SK-N-SH (cell line): ENCODE data around the gene FAM117B. TPM values are rescaled to one million over a fixed set of nuclear protein-coding genes. Genes with fewer than 3 reads are reported as not detected.
"Not testable (repeated sequence)": the region's sequence is repeated elsewhere in the genome, so short reads cannot be mapped to it uniquely, and the experiment has no call there.

Experiments used
- CTCF ChIA-PET: fragments of 300-600, 350-600 bp; formaldehyde crosslinking; extraction: SDS; loops from one replicate; lab custom pipeline; 2021; lab: Yijun Ruan, JAX
- POLR2A ChIA-PET: fragments of 350-600 bp; sonication (Branson Sonifier 250); formaldehyde crosslinking; extraction: SDS; loops from one replicate; lab custom pipeline; 2020; ENCODE audit warnings: antibody characterized with exemption, inconsistent platforms; lab: Yijun Ruan, JAX
- DNase-seq: peaks from one replicate; pipeline ENCODE4 v3.0.0; 2012
- H2AFZ ChIP-seq: fragments of 200-600 bp; sonication (generic); 2 replicates; pipeline ENCODE4 v1.8.1; 2016; ENCODE audit warnings: antibody characterized with exemption, mild to moderate bottlenecking, low read depth
- H3F3A ChIP-seq: fragments of 200-600 bp; sonication (generic); replicated peaks from 2 replicates; pipeline ENCODE3; 2016; ENCODE audit warnings: antibody characterized with exemption, mild to moderate bottlenecking; ENCODE audit not compliant: insufficient read depth
- H3K27ac ChIP-seq, 2 experiments: fragments of 200-500 bp in 1 of 2; fragments of 200-600 bp in 1 of 2; sonication (Bioruptor generic) in 1 of 2; sonication (generic), shearing (Covaris generic) in 1 of 2; 2 replicates each; pipeline versions ENCODE4 v1.5.1 to v1.6.1; 2014 to 2016; ENCODE audit warnings: low read depth in 2 of 2, inconsistent platforms in 1 of 2, low read length in 1 of 2, mild to moderate bottlenecking in 1 of 2, mixed read lengths in 1 of 2
- H3K27me3 ChIP-seq: fragments of 200-600 bp; sonication (generic), shearing (Covaris generic); 2 replicates; pipeline ENCODE4 v1.6.1; 2016; ENCODE audit warnings: mixed run types; ENCODE audit not compliant: insufficient read depth
- H3K36me3 ChIP-seq, 2 experiments: fragments of 200-500 bp in 1 of 2; fragments of 200-600 bp in 1 of 2; sonication (Bioruptor generic) in 1 of 2; sonication (generic) in 1 of 2; replicated peaks in 1 of 2; 2 replicates each; pipeline versions ENCODE3 to v1.5.1; 2014 to 2016; ENCODE audit warnings: low read length in 1 of 2, mild to moderate bottlenecking in 1 of 2; ENCODE audit not compliant: insufficient read depth in 2 of 2, control insufficient read depth in 1 of 2
- H3K4me1 ChIP-seq, 2 experiments: fragments of 200-500 bp in 1 of 2; fragments of 200-600 bp in 1 of 2; sonication (Bioruptor generic) in 1 of 2; sonication (generic), shearing (Covaris generic) in 1 of 2; 2 replicates each; pipeline versions ENCODE4 v1.5.1 to v1.6.1; 2014 to 2016; ENCODE audit warnings: low read depth in 1 of 2, low read length in 1 of 2, mixed run types in 1 of 2; ENCODE audit not compliant: insufficient read depth in 2 of 2, control insufficient read depth in 1 of 2
- H3K4me2 ChIP-seq: fragments of 200-600 bp; sonication (generic), shearing (Covaris generic); 2 replicates; pipeline ENCODE4 v1.6.1; 2017; ENCODE audit warnings: mixed run types
- H3K4me3 ChIP-seq, 2 experiments: fragments of 200-500 bp in 1 of 2; fragments of 200-600 bp in 1 of 2; sonication (Bioruptor generic) in 1 of 2; sonication (generic), shearing (Covaris generic) in 1 of 2; 2 replicates each; pipeline versions ENCODE4 v1.5.1 to v1.8.1; 2014 to 2016; ENCODE audit warnings: low read depth in 2 of 2, inconsistent platforms in 1 of 2, low read length in 1 of 2, mild to moderate bottlenecking in 1 of 2, mixed read lengths in 1 of 2, moderate library complexity in 1 of 2
- H3K79me2 ChIP-seq: fragments of 200-600 bp; sonication (generic); 2 replicates; pipeline ENCODE4 v1.8.1; 2017; ENCODE audit warnings: mild to moderate bottlenecking; ENCODE audit not compliant: insufficient read depth
- H3K9ac ChIP-seq: fragments of 200-600 bp; sonication (generic); 2 replicates; pipeline ENCODE4 v1.6.1; 2017; ENCODE audit warnings: mixed run types
- H3K9me2 ChIP-seq: fragments of 200-600 bp; sonication (generic); 2 replicates; pipeline ENCODE4 v1.6.1; 2017; ENCODE audit warnings: mixed run types
- H3K9me3 ChIP-seq: fragments of 200-600 bp; sonication (generic); 2 replicates; pipeline ENCODE4 v1.6.1; 2017; ENCODE audit warnings: mixed run types, mild to moderate bottlenecking, moderate library complexity
- H4K20me1 ChIP-seq: fragments of 200-600 bp; sonication (generic); 2 replicates; pipeline ENCODE4 v1.6.1; 2017; ENCODE audit warnings: mild to moderate bottlenecking, mixed run types; ENCODE audit not compliant: insufficient read depth
- ELF1 ChIP-seq: IDR thresholded peaks from 2 replicates; pipeline ENCODE4 v1.4.0; 2012
- EZH2phosphoT487 ChIP-seq: fragments of 200-600 bp; sonication (generic); IDR thresholded peaks from 2 replicates; pipeline ENCODE4 v1.6.1; 2017; ENCODE audit warnings: low read depth, mixed run types, mild to moderate bottlenecking, antibody characterized with exemption, moderate library complexity, borderline replicate concordance
- FOXM1 ChIP-seq: IDR thresholded peaks from 2 replicates; pipeline ENCODE4 v1.4.0; 2012; ENCODE audit warnings: low read depth, mild to moderate bottlenecking
- GABPA ChIP-seq: IDR thresholded peaks from 2 replicates; pipeline ENCODE4 v1.4.0; 2012; ENCODE audit warnings: low read depth, mild to moderate bottlenecking
- GATA2 ChIP-seq: sonication (generic); formaldehyde crosslinking; IDR thresholded peaks from 2 replicates; pipeline ENCODE4 v1.5.0; 2020; ENCODE audit warnings: mild to moderate bottlenecking, missing genetic modification reagents
- MEF2A ChIP-seq: IDR thresholded peaks from 2 replicates; pipeline ENCODE4 v1.4.0; 2012; ENCODE audit warnings: low read depth, borderline replicate concordance
- RCOR1 ChIP-seq: fragments of 150-350 bp; IDR thresholded peaks from 2 replicates; pipeline ENCODE4 v1.6.1; 2017; ENCODE audit warnings: antibody characterized with exemption, low read length
- TCF12 ChIP-seq: IDR thresholded peaks from 2 replicates; pipeline ENCODE4 v1.4.0; 2012
- USF1 ChIP-seq: IDR thresholded peaks from 2 replicates; pipeline ENCODE4 v1.4.0; 2012; ENCODE audit warnings: low read depth, borderline replicate concordance
- ZBTB33 ChIP-seq: IDR thresholded peaks from 2 replicates; pipeline ENCODE4 v1.4.0; 2012; ENCODE audit warnings: low read depth, borderline replicate concordance
- WGBS: methylation state at CpG from one replicate; pipeline ENCODE4 v1.1.6; 2017; ENCODE audit warnings: low lambda C conversion rate; 5-methylcytosine and 5-hydroxymethylcytosine counted together
- polyA plus RNA-seq, 3 experiments: library from polyadenylated mRNA; depleted of rRNA; stranded (reverse); fragments of >200 nt; gene quantifications; 2 replicates each; pipeline ENCODE4 v1.2.3, GENCODE V29; 2012

Gene FAM117B
- polyA plus RNA-seq, 1 of the 3 experiments (the other 2 are of a cell fraction): 0.90 TPM

- no peaks in the 10 kb centered on the region for H3F3A ChIP-seq
- H3K4me2 ChIP-seq: no peak overlapping the region
- no peaks in the 10 kb centered on the region for H3K9me3 ChIP-seq
- WGBS: 83% methylated on average over 4 of the region's 4 CpGs
- no peaks in the 10 kb centered on the region for H3K79me2 ChIP-seq
- H3K36me3 ChIP-seq: no peaks in the 10 kb centered on the region
- CTCF ChIA-PET: interaction anchor here (0.5 kb wide), 1 partner anchor 161 kb away, joined by 3 read pairs; no protein-coding TSS in a partner anchor
- no peak overlapping the region for H3K27ac ChIP-seq
- H3K9ac ChIP-seq: no peak overlapping the region
- no peaks in the 10 kb centered on the region for H4K20me1 ChIP-seq
- H3K9me2 ChIP-seq: no peaks in the 10 kb centered on the region
- no peaks in the 10 kb centered on the region for H3K27me3 ChIP-seq
- no peak for DNase-seq
- H3K4me3 ChIP-seq: no peak overlapping the region
- no peaks in the 10 kb centered on the region for H3K4me1 ChIP-seq
- POLR2A ChIA-PET: no interaction called here
- H2AFZ ChIP-seq: no peak overlapping the region
- TF ChIP-seq GATA2: no peak
- TF ChIP-seq EZH2phosphoT487: no peak
- no peak for TF ChIP-seq GABPA
- TF ChIP-seq ELF1: no peak
- TF ChIP-seq TCF12: no peak
- no peak for TF ChIP-seq RCOR1
- TF ChIP-seq MEF2A: no peak
- no peak for TF ChIP-seq FOXM1
- TF ChIP-seq USF1: no peak
- TF ChIP-seq ZBTB33: no peak
These were observed 70.8 kb downstream of the FAM117B start for GRCh38 chr2:202705446-202706020.

GRCh38 chr2:202714971-202715935, 80.5 kb downstream of the FAM117B start:
- CTCF ChIA-PET, H3K79me2 ChIP-seq, H3K9me2 ChIP-seq, H4K20me1 ChIP-seq, H3K27ac ChIP-seq, DNase-seq, H3K9ac ChIP-seq, H3F3A ChIP-seq, H3K4me2 ChIP-seq, H3K4me3 ChIP-seq, H3K36me3 ChIP-seq, POLR2A ChIA-PET, H3K27me3 ChIP-seq, H3K4me1 ChIP-seq, H2AFZ ChIP-seq: not testable (repeated sequence)
- 89% methylated on average over 21 of the region's 64 CpGs for WGBS
- H3K9me3 ChIP-seq: peaks cover 14% of the 10 kb centered on the region; the same call in 1 of the 2 replicates
